H1 (cell line): ENCODE results near the gene FHL1. TPM values are rescaled to one million over a fixed set of nuclear protein-coding genes. Genes with fewer than 3 reads are reported as not detected.

Source experiments
- CTCF ChIA-PET: fragments of 300-600 bp; sonication (Branson Sonifier 250); formaldehyde crosslinking; loops from one replicate; lab custom pipeline; 2021; ENCODE audit not compliant: partially characterized antibody; lab: Charles Lee
- POLR2A ChIA-PET: fragments of 300-600 bp; sonication (Branson Sonifier 250); formaldehyde crosslinking; loops from one replicate; lab custom pipeline; 2021; ENCODE audit warnings: inconsistent platforms; ENCODE audit not compliant: partially characterized antibody; lab: Charles Lee
- DNase-seq, 2 experiments: peaks; one replicate each; pipeline versions ENCODE4 v3.0.0 to v3.0.0-alpha.2; 2010 to 2022; ENCODE audit warnings: low spot score in 2 of 2, low read depth in 1 of 2, mixed read lengths in 1 of 2
- FAIRE-seq: peaks from 2 replicates; lab custom pipeline; 2011; peaks lifted over from hg19 to GRCh38; lab: Jason Lieb, UNC
- H2AFZ ChIP-seq: 2 replicates; pipeline ENCODE4 v1.8.1; 2012; ENCODE audit warnings: low read length, inconsistent platforms
- H2AK5ac ChIP-seq: 2 replicates; pipeline ENCODE4 v1.6.1; 2013; ENCODE audit warnings: low read depth, low read length
- H2BK120ac ChIP-seq: replicated peaks from 2 replicates; pipeline ENCODE3; 2013; ENCODE audit warnings: low read depth, low read length, inconsistent platforms
- H2BK12ac ChIP-seq: 2 replicates; pipeline ENCODE4 v1.6.1; 2013; ENCODE audit warnings: low read depth, low read length
- H2BK15ac ChIP-seq: 2 replicates; pipeline ENCODE4 v1.6.1; 2013; ENCODE audit warnings: low read length
- H2BK20ac ChIP-seq: 2 replicates; pipeline ENCODE4 v1.6.1; 2013; ENCODE audit warnings: low read length
- H2BK5ac ChIP-seq: 2 replicates; pipeline ENCODE4 v1.6.1; 2013; ENCODE audit warnings: low read depth, low read length
- H3K14ac ChIP-seq: 2 replicates; pipeline ENCODE4 v1.6.1; 2013; ENCODE audit warnings: inconsistent platforms; ENCODE audit not compliant: insufficient read length
- H3K18ac ChIP-seq: 2 replicates; pipeline ENCODE4 v1.6.1; 2013; ENCODE audit warnings: low read length; ENCODE audit errors: extremely low read depth
- H3K23ac ChIP-seq: 2 replicates; pipeline ENCODE4 v1.6.1; 2013; ENCODE audit warnings: inconsistent platforms; ENCODE audit not compliant: insufficient read length
- H3K23me2 ChIP-seq: 2 replicates; pipeline ENCODE4 v1.6.1; 2013; ENCODE audit warnings: low read depth, low read length
- H3K27ac ChIP-seq: 2 replicates; pipeline ENCODE4 v1.6.1; 2011; ENCODE audit warnings: low read depth, low read length, inconsistent platforms
- H3K27me3 ChIP-seq, 4 experiments: replicated peaks in 1 of 4; 1 replicate in 1 of 4; 2 replicates in 3 of 4; pipeline versions ENCODE4 v1.6.1 to v1.8.1; 2011 to 2013; ENCODE audit warnings: low read length in 3 of 4, mild to moderate bottlenecking in 3 of 4, inconsistent platforms in 2 of 4, mixed read lengths in 2 of 4, moderate library complexity in 1 of 4; ENCODE audit not compliant: control insufficient read depth in 3 of 4, insufficient read depth in 3 of 4; ENCODE audit errors: extremely low read depth in 1 of 4
- H3K36me3 ChIP-seq, 4 experiments: 2 replicates each; pipeline versions ENCODE4 v1.6.1 to v1.8.1; 2011 to 2013; ENCODE audit warnings: mild to moderate bottlenecking in 4 of 4, low read length in 3 of 4, moderate library complexity in 2 of 4, control low read depth in 1 of 4, inconsistent platforms in 1 of 4; ENCODE audit not compliant: insufficient read depth in 4 of 4, control insufficient read depth in 2 of 4
- H3K4ac ChIP-seq: replicated peaks from 2 replicates; pipeline ENCODE3; 2013; ENCODE audit warnings: low read length, low read depth, mixed read lengths, inconsistent platforms; ENCODE audit not compliant: insufficient read length
- H3K4me1 ChIP-seq, 4 experiments: replicated peaks in 1 of 4; 1 replicate in 1 of 4; 2 replicates in 3 of 4; pipeline versions ENCODE4 v1.6.1 to v1.8.1; 2011 to 2013; ENCODE audit warnings: low read length in 3 of 4, inconsistent platforms in 2 of 4, mixed read lengths in 1 of 4; ENCODE audit not compliant: insufficient read depth in 4 of 4, control insufficient read depth in 3 of 4
- H3K4me2 ChIP-seq, 2 experiments: 2 replicates each; pipeline versions ENCODE4 v1.6.1 to v1.8.1; 2011 to 2013; ENCODE audit warnings: low read depth in 2 of 2, low read length in 2 of 2, control low read depth in 1 of 2, inconsistent platforms in 1 of 2, mild to moderate bottlenecking in 1 of 2; ENCODE audit not compliant: insufficient read depth in 1 of 2
- H3K4me3 ChIP-seq, 4 experiments: fragments of 200-600, 300-600 bp in 1 of 4; sonication (generic), shearing (Covaris generic), sonication (Bioruptor Twin) in 1 of 4; 2 replicates each; pipeline versions ENCODE4 v1.5.1 to v1.8.1; 2011 to 2016; ENCODE audit warnings: low read length in 4 of 4, low read depth in 3 of 4, control low read depth in 2 of 4, inconsistent platforms in 2 of 4, mild to moderate bottlenecking in 2 of 4, mixed read lengths in 1 of 4, moderate library complexity in 1 of 4; ENCODE audit not compliant: insufficient read depth in 2 of 4; ENCODE audit errors: extremely low read depth in 1 of 4
- H3K56ac ChIP-seq: replicated peaks from 2 replicates; pipeline ENCODE3; 2013; ENCODE audit warnings: low read depth, mild to moderate bottlenecking, mixed read lengths, low read length, inconsistent platforms; ENCODE audit not compliant: insufficient read length
- H3K79me1 ChIP-seq: 2 replicates; pipeline ENCODE4 v1.6.1; 2013; ENCODE audit warnings: low read depth, low read length, control low read depth
- H3K79me2 ChIP-seq, 2 experiments: 2 replicates each; pipeline versions ENCODE4 v1.6.1 to v1.8.1; 2012 to 2013; ENCODE audit warnings: low read length in 2 of 2, mild to moderate bottlenecking in 2 of 2, inconsistent platforms in 1 of 2; ENCODE audit not compliant: insufficient read depth in 2 of 2, control insufficient read depth in 1 of 2
- H3K9ac ChIP-seq, 4 experiments: replicated peaks in 1 of 4; 1 replicate in 1 of 4; 2 replicates in 3 of 4; pipeline versions ENCODE4 v1.6.1 to v1.8.1; 2011 to 2013; ENCODE audit warnings: low read depth in 3 of 4, low read length in 3 of 4, control low read depth in 2 of 4, mild to moderate bottlenecking in 2 of 4, moderate library complexity in 2 of 4, inconsistent platforms in 1 of 4; ENCODE audit errors: extremely low read depth in 1 of 4
- H3K9me3 ChIP-seq, 2 experiments: 2 replicates each; pipeline versions ENCODE4 v1.6.1 to v1.8.1; 2012 to 2013; ENCODE audit warnings: mild to moderate bottlenecking in 2 of 2, moderate library complexity in 2 of 2, control low read depth in 1 of 2, inconsistent platforms in 1 of 2, low read depth in 1 of 2, low read length in 1 of 2, mixed read lengths in 1 of 2; ENCODE audit not compliant: insufficient read depth in 2 of 2
- H4K20me1 ChIP-seq, 2 experiments: replicated peaks in 1 of 2; 2 replicates each; pipeline versions ENCODE3 to v1.8.1; 2011 to 2013; ENCODE audit warnings: inconsistent platforms in 2 of 2, low read length in 2 of 2, mild to moderate bottlenecking in 1 of 2; ENCODE audit not compliant: insufficient read depth in 2 of 2, control insufficient read depth in 1 of 2
- H4K5ac ChIP-seq: 2 replicates; pipeline ENCODE4 v1.6.1; 2013; ENCODE audit warnings: low read length, low read depth, mixed read lengths, inconsistent platforms; ENCODE audit not compliant: insufficient read length
- H4K8ac ChIP-seq: 2 replicates; pipeline ENCODE4 v1.8.0; 2013; ENCODE audit warnings: mild to moderate bottlenecking, moderate library complexity, low read length, inconsistent platforms; ENCODE audit not compliant: insufficient read depth; ENCODE audit errors: extremely low read depth
- H4K91ac ChIP-seq: replicated peaks from 2 replicates; pipeline ENCODE3; 2013; ENCODE audit warnings: low read length, mixed read lengths, inconsistent platforms; ENCODE audit not compliant: insufficient read length
- CEBPB ChIP-seq: IDR thresholded peaks from 2 replicates; pipeline ENCODE4 v1.6.1; 2012; ENCODE audit warnings: low read depth, low read length
- CTBP2 ChIP-seq: IDR thresholded peaks from 2 replicates; pipeline ENCODE4 v1.7.0; 2011; ENCODE audit warnings: borderline replicate concordance, mild to moderate bottlenecking, moderate library complexity, mixed read lengths, low read length; ENCODE audit not compliant: insufficient read depth, insufficient read length
- SIX5 ChIP-seq: IDR thresholded peaks from 2 replicates; pipeline ENCODE4 v1.6.1; 2011; ENCODE audit warnings: mild to moderate bottlenecking, low read depth, low read length
- WGBS, 2 experiments: shearing (Covaris generic) in 1 of 2; methylation state at CpG; one replicate each; pipeline versions ENCODE4 v1.1.6 to v1.1.7; 2013 to 2015; ENCODE audit warnings: low lambda C conversion rate in 2 of 2, mixed read lengths in 2 of 2, inconsistent platforms in 1 of 2, low coverage in 1 of 2, missing lambda C conversion rate in 1 of 2; ENCODE audit not compliant: insufficient replicate concordance in 2 of 2, insufficient coverage in 1 of 2, insufficient read length in 1 of 2; ENCODE audit errors: extremely low coverage in 1 of 2, missing lambda C conversion rate in 1 of 2; 5-methylcytosine and 5-hydroxymethylcytosine counted together
- polyA plus RNA-seq, 7 experiments: library from polyadenylated mRNA; depleted of rRNA in 3 of 7; stranded (reverse) in 5 of 7; unstranded in 2 of 7; fragments of >200 nt in 5 of 7; fragments of 200-250 nt in 2 of 7; gene quantifications; 1 replicate in 5 of 7; 2 replicates in 1 of 7; 4 replicates in 1 of 7; pipeline versions ENCODE4 v1.2.1 to v1.2.3, GENCODE V29; 2011 to 2013; ENCODE audit warnings: missing spikeins in 2 of 7, mixed read lengths in 2 of 7
- total RNA-seq: library from RNA; stranded (reverse); fragmentation: NEBNext Ultra II Directional; extraction: Animal tissue kit (Norgen Biotek cat#: 25700); gene quantifications from 2 replicates; pipeline ENCODE4 v1.2.1, GENCODE V29; 2021

The FHL1 gene
- total and polyA plus RNA-seq, 2 of the 8 experiments (the other 6 are each of a cell fraction or from before 2014, with no cell fraction given) = 45.0 to 56.5 TPM

GRCh38 chrX:136190038-136190713, 42.8 kb downstream of the FHL1 start:
- H3K14ac ChIP-seq = no peak overlapping the region
- no peak overlapping the region for H4K91ac ChIP-seq
- CTCF ChIA-PET = interaction anchor here (0.9 kb wide), 1 partner anchor 24 kb away, joined by 3 read pairs; no protein-coding TSS in a partner anchor
- H3K27ac ChIP-seq = no peak overlapping the region
- H3K4ac ChIP-seq = no peak overlapping the region
- H3K56ac ChIP-seq = no peak overlapping the region
- H3K79me1 ChIP-seq = no peaks in the 10 kb centered on the region
- no peak overlapping the region for H4K5ac ChIP-seq
- no peak overlapping the region for H3K4me3 ChIP-seq
- H2BK20ac ChIP-seq = no peak overlapping the region
- H3K27me3 ChIP-seq = no peaks in the 10 kb centered on the region
- H2AFZ ChIP-seq = no peak overlapping the region
- no peak overlapping the region for H2BK120ac ChIP-seq
- H3K9me3 ChIP-seq = no peaks in the 10 kb centered on the region
- WGBS, 2 experiments = 90% methylated on average over 10 of the region's 10 CpGs; no CpG with 5 or more reads in 1 of the 2 experiments
- no peaks in the 10 kb centered on the region for H3K23me2 ChIP-seq
- H2AK5ac ChIP-seq = no peak overlapping the region
- H3K36me3 ChIP-seq = no peaks in the 10 kb centered on the region
- H4K8ac ChIP-seq = no peak overlapping the region
- H3K4me1 ChIP-seq = no peaks in the 10 kb centered on the region
- H3K18ac ChIP-seq = no peak overlapping the region
- FAIRE-seq (no peak), DNase-seq (no peak)
- no peak for TF ChIP-seq CEBPB
- no peak for TF ChIP-seq SIX5
- no peak for TF ChIP-seq CTBP2
- POLR2A ChIA-PET = no interaction called here
- no peak overlapping the region for H2BK15ac ChIP-seq
- peaks cover 0 to 2% of the 10 kb centered on the region in 2 experiments for H4K20me1 ChIP-seq
- no peak overlapping the region for H2BK12ac ChIP-seq
- H3K9ac ChIP-seq = no peak overlapping the region
- H3K23ac ChIP-seq = no peak overlapping the region
- no peaks in the 10 kb centered on the region for H3K79me2 ChIP-seq
- H3K4me2 ChIP-seq = no peak overlapping the region
- H2BK5ac ChIP-seq = no peak overlapping the region
